CD4-positive, alpha-beta T cell (primary cell): Measurements from ENCODE around the gene ANKS3. TPM values are rescaled to one million over a fixed set of nuclear protein-coding genes. Genes with fewer than 3 reads are reported as not detected.

Experiments used
- ATAC-seq: fragments of 200-7000 bp; cut with Tn5 transposase; one replicate; pipeline ENCODE4 v1.10.0; 2022; ENCODE audit warnings: mild to moderate bottlenecking; ENCODE audit not compliant: poor library complexity
- CTCF ChIA-PET: fragments of 350-600 bp; sonication (Branson Sonifier 250); formaldehyde crosslinking; loops from one replicate; lab custom pipeline; 2021; ENCODE audit warnings: antibody characterized with exemption, inconsistent platforms; lab: Charles Lee
- POLR2A ChIA-PET: fragments of 350-600 bp; sonication (Branson Sonifier 250); formaldehyde crosslinking; loops from one replicate; lab custom pipeline; 2021; ENCODE audit warnings: antibody characterized with exemption, inconsistent platforms; lab: Charles Lee
- DNase-seq, 14 experiments: peaks; one replicate each; pipeline ENCODE4 v3.0.0-alpha.2; 2013 to 2020; ENCODE audit warnings: mixed read lengths in 2 of 14
- H3K27ac ChIP-seq, 2 donors: one replicate each; pipeline versions ENCODE4 v1.5.1 to v1.7.0; 2013; ENCODE audit warnings: low read length in 2 of 2, low read depth in 1 of 2, mild to moderate bottlenecking in 1 of 2
- H3K27me3 ChIP-seq, 2 experiments: 1 replicate in 1 of 2; 2 replicates in 1 of 2; pipeline versions ENCODE4 v1.6.1 to v1.7.0; 2013; ENCODE audit warnings: low read length in 2 of 2, control low read depth in 1 of 2, mild to moderate bottlenecking in 1 of 2, moderate library complexity in 1 of 2; ENCODE audit not compliant: insufficient read depth in 2 of 2, control insufficient read depth in 1 of 2
- H3K36me3 ChIP-seq: one replicate; pipeline ENCODE4 v1.6.1; 2013; ENCODE audit warnings: low read length, control low read depth; ENCODE audit not compliant: insufficient read depth
- H3K4me1 ChIP-seq: one replicate; pipeline ENCODE4 v1.6.1; 2013; ENCODE audit warnings: low read length, control low read depth; ENCODE audit not compliant: insufficient read depth
- H3K4me3 ChIP-seq: one replicate; pipeline ENCODE4 v1.5.1; 2013; ENCODE audit warnings: mild to moderate bottlenecking, low read length, moderate library complexity
- H3K9me3 ChIP-seq, 2 experiments: 1 replicate in 1 of 2; 2 replicates in 1 of 2; pipeline versions ENCODE4 v1.6.1 to v1.7.0; 2013; ENCODE audit warnings: low read length in 2 of 2, mild to moderate bottlenecking in 2 of 2, control low read depth in 1 of 2, moderate library complexity in 1 of 2; ENCODE audit not compliant: control insufficient read depth in 1 of 2, insufficient read depth in 1 of 2
- H3K27ac Mint-ChIP-seq: one replicate; pipeline ENCODE4 v1.8.0; 2020; ENCODE audit warnings: mixed read lengths
- H3K27me3 Mint-ChIP-seq: one replicate; pipeline ENCODE4 v1.8.0; 2021; ENCODE audit warnings: mixed read lengths
- H3K36me3 Mint-ChIP-seq: one replicate; pipeline ENCODE4 v1.8.0; 2021; ENCODE audit warnings: low read depth, mixed read lengths
- H3K4me1 Mint-ChIP-seq: one replicate; pipeline ENCODE4 v1.8.0; 2021; ENCODE audit warnings: low read depth, mixed read lengths
- H3K4me3 Mint-ChIP-seq: one replicate; pipeline ENCODE4 v1.8.0; 2020; ENCODE audit warnings: mild to moderate bottlenecking, mixed read lengths
- H3K9me3 Mint-ChIP-seq: one replicate; pipeline ENCODE4 v1.8.0; 2020; ENCODE audit warnings: mixed read lengths
- intact Hi-C, 2 experiments: fragments of 100-400 bp; cut with DNase I in 1 of 2; cut with micrococcal nuclease in 1 of 2; formaldehyde crosslinking; loops; one replicate each; pipeline versions ENCODE4 v1.15.1 to v1.9.0; 2023 to 2025; cut with DNase I, micrococcal nuclease
- total RNA-seq, 174 experiments: library from RNA in 2 of 174; stranded (reverse) in 2 of 174; gene quantifications; one replicate each; pipeline ENCODE4 v1.2.3 and lab custom pipeline; 2021 to 2026
- TF ChIP-seq, protein P1 (sequence below): fragments of 200-600 bp; IDR thresholded peaks from one replicate; pipeline ENCODE4 v1.8.0; 2022; ENCODE audit warnings: antibody characterized with exemption, mild to moderate bottlenecking

The ANKS3 gene
- total RNA-seq, 2 experiments from 2014 or later = 13.5 TPM

DNA sequence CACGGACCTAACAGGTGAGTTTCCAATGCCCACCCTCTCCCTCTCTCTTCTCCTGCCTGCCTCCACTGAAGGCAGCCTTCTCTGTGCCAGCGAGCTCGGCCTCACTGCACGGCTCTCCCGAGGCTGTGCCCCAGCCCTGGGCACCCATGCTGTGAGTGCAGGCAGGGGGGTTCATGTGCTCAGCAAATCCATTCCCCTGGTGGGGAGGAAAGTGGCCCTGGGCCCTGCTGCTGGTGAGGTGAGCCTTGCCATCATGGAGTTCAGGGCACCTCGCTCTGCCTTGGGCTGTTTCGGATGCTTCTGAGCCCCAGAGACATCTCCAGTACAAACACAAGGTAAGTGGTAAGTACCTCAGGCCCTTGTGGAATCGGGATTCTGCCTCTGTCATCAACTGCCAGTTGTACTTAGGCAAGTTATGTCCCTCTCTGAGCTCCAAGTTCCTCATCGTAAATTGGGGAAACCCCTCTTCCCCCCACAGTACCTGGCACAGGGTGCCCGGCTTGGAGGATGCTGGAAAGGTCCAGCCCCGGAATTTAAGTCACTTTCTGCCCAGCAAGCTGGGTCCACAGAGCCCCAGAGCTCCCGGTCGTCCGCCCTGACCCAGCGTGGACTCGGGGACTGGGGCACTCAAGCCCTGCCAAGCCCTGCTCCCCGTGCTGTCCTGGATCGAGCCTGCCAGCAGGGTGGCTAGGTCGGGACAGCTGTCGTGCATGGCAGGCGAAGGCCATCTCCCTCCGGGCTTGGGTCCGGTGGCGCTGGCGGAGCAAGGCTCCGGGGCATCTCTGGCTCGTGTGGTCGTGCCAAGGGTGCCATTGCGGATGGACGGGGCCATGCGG, 41.4 kb downstream of the ANKS3 start:
- Histone ChIP-seq H3K36me3 (peaks cover 28% of the 10 kb centered on the region), H3K4me3 (peak overlapping the region; percentile 93), H3K27ac (peak overlapping the region; percentile 63 to 81), H3K9me3 (no peaks in the 10 kb centered on the region), H3K4me1 (peaks cover 25% of the 10 kb centered on the region), H3K27me3 (no peaks in the 10 kb centered on the region)
- peak overlapping the region; percentile 89 for H3K27ac Mint-ChIP-seq
- no peaks in the 10 kb centered on the region for H3K9me3 Mint-ChIP-seq
- DNase-seq (peak in 2 of 14 experiments; percentile 55 to 57), ATAC-seq (peak; percentile 1)
- H3K36me3 Mint-ChIP-seq = peaks cover 21% of the 10 kb centered on the region
- ChIA-PET POLR2A (interaction anchor here (0.6 to 2.3 kb wide), 18 partner anchors 10 to 216 kb away, joined by 3 to 34 read pairs (median 5); partner anchors contain the start of genes ANKS3, DNAAF8, MGRN1 and ROGDI), CTCF (interaction anchor here (1.3 to 1.5 kb wide), 3 partner anchors 68 to 439 kb away, joined by 3 to 4 read pairs (median 4); partner anchors contain the start of gene MGRN1)
- intact Hi-C loops = loop anchor here (1.0 to 10.0 kb wide), 10 partner anchors 28 to 402 kb away; partner anchors contain the start of genes MGRN1 (in 2 of the 2), ANKS3 (in 1 of the 2), DNAAF8 (in 1 of the 2) and DNAJA3 (in 1 of the 2)
- TF ChIP-seq, protein P1, sequence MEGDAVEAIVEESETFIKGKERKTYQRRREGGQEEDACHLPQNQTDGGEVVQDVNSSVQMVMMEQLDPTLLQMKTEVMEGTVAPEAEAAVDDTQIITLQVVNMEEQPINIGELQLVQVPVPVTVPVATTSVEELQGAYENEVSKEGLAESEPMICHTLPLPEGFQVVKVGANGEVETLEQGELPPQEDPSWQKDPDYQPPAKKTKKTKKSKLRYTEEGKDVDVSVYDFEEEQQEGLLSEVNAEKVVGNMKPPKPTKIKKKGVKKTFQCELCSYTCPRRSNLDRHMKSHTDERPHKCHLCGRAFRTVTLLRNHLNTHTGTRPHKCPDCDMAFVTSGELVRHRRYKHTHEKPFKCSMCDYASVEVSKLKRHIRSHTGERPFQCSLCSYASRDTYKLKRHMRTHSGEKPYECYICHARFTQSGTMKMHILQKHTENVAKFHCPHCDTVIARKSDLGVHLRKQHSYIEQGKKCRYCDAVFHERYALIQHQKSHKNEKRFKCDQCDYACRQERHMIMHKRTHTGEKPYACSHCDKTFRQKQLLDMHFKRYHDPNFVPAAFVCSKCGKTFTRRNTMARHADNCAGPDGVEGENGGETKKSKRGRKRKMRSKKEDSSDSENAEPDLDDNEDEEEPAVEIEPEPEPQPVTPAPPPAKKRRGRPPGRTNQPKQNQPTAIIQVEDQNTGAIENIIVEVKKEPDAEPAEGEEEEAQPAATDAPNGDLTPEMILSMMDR = no peak
- peaks cover 7% of the 10 kb centered on the region for H3K4me1 Mint-ChIP-seq
- H3K27me3 Mint-ChIP-seq = no peaks in the 10 kb centered on the region
- peak overlapping the region; percentile 91 for H3K4me3 Mint-ChIP-seq

DNA sequence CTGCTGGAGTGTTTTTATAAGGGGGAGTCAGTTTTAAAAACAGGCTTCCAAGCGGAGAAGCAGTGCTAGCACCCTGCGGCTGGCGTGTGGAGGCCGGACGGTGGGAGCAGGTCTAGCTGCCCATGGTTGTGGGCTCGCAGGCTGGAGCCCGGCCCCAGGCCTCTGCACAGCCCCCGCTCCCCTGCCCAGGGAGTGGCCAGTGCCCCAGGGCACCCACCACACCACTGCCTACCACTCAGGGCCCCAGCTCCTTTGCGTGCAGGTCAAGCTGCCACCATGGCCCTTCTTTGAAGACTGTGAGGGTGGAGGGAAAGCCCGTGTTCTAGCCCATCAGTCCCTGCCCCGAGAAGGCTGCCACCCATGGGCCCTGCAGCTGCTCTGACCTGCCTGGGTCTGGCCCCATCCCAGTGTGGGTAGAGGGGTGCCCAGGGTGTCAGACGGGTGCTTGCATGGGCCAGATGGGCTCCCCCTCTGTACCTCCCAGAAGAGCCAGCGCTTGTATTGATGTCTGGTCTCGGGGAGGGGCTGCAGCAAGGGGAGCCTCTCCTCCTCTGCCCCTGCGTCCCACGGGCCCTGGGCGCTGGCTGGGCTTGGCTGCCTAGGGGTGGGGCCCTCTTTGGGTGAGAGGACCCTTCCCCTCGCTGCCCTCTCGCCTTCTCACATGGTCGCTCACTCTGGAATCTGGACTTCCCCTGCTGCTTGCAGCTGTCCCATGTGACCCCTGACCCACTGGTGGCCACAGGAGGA, 42.2 kb downstream of the ANKS3 start:
- ChIA-PET CTCF (no interaction called here), POLR2A (interaction anchor here (0.7 to 2.3 kb wide), 9 partner anchors 11 to 111 kb away, joined by 3 to 34 read pairs (median 8); partner anchors contain the start of genes ANKS3, DNAAF8, MGRN1 and ROGDI)
- TF ChIP-seq, protein P1 = no peak
- Mint-ChIP-seq H3K36me3 (peaks cover 22% of the 10 kb centered on the region), H3K27ac (peak overlapping the region; percentile 44), H3K4me3 (peak overlapping the region; percentile 81), H3K27me3 (no peaks in the 10 kb centered on the region), H3K4me1 (peaks cover 7% of the 10 kb centered on the region), H3K9me3 (no peaks in the 10 kb centered on the region)
- H3K4me3 ChIP-seq = no peak overlapping the region
- intact Hi-C loops = loop anchor here (2.0 to 10.0 kb wide), 8 partner anchors 27 to 403 kb away; partner anchors contain the start of genes MGRN1 (in 2 of the 2), DNAJA3 (in 1 of the 2), EEF2KMT (in 1 of the 2) and HMOX2 (in 1 of the 2)
- no peak overlapping the region for H3K27ac ChIP-seq
- H3K4me1 ChIP-seq = peaks cover 25% of the 10 kb centered on the region
- ATAC-seq (no peak), DNase-seq (peak in 1 of 14 experiments; percentile 38)
- no peaks in the 10 kb centered on the region for H3K27me3 ChIP-seq
- no peaks in the 10 kb centered on the region for H3K9me3 ChIP-seq
- H3K36me3 ChIP-seq = peaks cover 25% of the 10 kb centered on the region
